HepG2 (cell line): Measurements from ENCODE around the gene EPHA1. TPM values are rescaled to one million over a fixed set of nuclear protein-coding genes. Genes with fewer than 3 reads are reported as not detected.
A peak's percentile ranks its signal among the peaks of the same experiment; 100 is the strongest.

Experiments used
- CENPT ChIP-seq: sonication (generic); formaldehyde crosslinking; IDR thresholded peaks from 2 replicates; pipeline ENCODE4 v1.8.0; 2022; ENCODE audit warnings: low read depth, mild to moderate bottlenecking, moderate library complexity, missing genetic modification reagents
- CTCF ChIP-seq: sonication (generic); formaldehyde crosslinking; IDR thresholded peaks from 2 replicates; pipeline ENCODE4 v1.5.0; 2020; ENCODE audit warnings: mild to moderate bottlenecking, missing genetic modification reagents, moderate library complexity
- EEA1 ChIP-seq: sonication (generic); formaldehyde crosslinking; IDR thresholded peaks from 2 replicates; pipeline ENCODE4 v1.5.1; 2020; ENCODE audit warnings: mild to moderate bottlenecking, missing genetic modification reagents, borderline replicate concordance
- FOXC1 ChIP-seq: sonication (generic); formaldehyde crosslinking; IDR thresholded peaks from 2 replicates; pipeline ENCODE4 v1.8.0; 2022; ENCODE audit warnings: mild to moderate bottlenecking, missing genetic modification reagents, borderline replicate concordance
- HMGXB4 ChIP-seq, 2 experiments: sonication (generic) in 1 of 2; formaldehyde crosslinking in 1 of 2; IDR thresholded peaks; 2 replicates each; pipeline versions ENCODE4 v1.4.0 to v1.6.1; 2018 to 2020; ENCODE audit warnings: missing genetic modification reagents in 2 of 2, borderline replicate concordance in 1 of 2, low read depth in 1 of 2, mild to moderate bottlenecking in 1 of 2, missing biosample characterization in 1 of 2
- HNRNPL ChIP-seq: fragments of 200-400 bp; formaldehyde crosslinking; IDR thresholded peaks from 2 replicates; pipeline ENCODE4 v1.6.1; 2017; ENCODE audit warnings: mild to moderate bottlenecking, low read depth, low read length
- HNRNPLL ChIP-seq: fragments of 200-400 bp; formaldehyde crosslinking; IDR thresholded peaks from 2 replicates; pipeline ENCODE4 v1.6.1; 2017; ENCODE audit warnings: mild to moderate bottlenecking, low read depth, low read length; ENCODE audit not compliant: poor library complexity, severe bottlenecking
- HOXA3 ChIP-seq: sonication (generic); formaldehyde crosslinking; IDR thresholded peaks from 2 replicates; pipeline ENCODE4 v1.5.0; 2020; ENCODE audit warnings: missing genetic modification reagents
- JUN ChIP-seq: sonication (generic); formaldehyde crosslinking; IDR thresholded peaks from 2 replicates; pipeline ENCODE4 v1.4.0; 2020; ENCODE audit warnings: mild to moderate bottlenecking, missing genetic modification reagents
- LCORL ChIP-seq, 2 experiments: fragments of 450-650 bp in 1 of 2; sonication (generic) in 1 of 2; formaldehyde crosslinking in 1 of 2; IDR thresholded peaks; 2 replicates each; pipeline versions ENCODE4 v1.5.0 to v1.6.1; 2017 to 2020; ENCODE audit warnings: antibody characterized with exemption in 1 of 2, missing genetic modification reagents in 1 of 2
- MATR3 ChIP-seq: sonication (generic); formaldehyde crosslinking; IDR thresholded peaks from 2 replicates; pipeline ENCODE4 v1.4.0; 2020; ENCODE audit warnings: missing genetic modification reagents
- MYPOP ChIP-seq: sonication (generic); formaldehyde crosslinking; IDR thresholded peaks from 2 replicates; pipeline ENCODE4 v1.8.1; 2023; ENCODE audit warnings: mild to moderate bottlenecking, moderate library complexity, missing genetic modification reagents
- SP5 ChIP-seq: IDR thresholded peaks from 2 replicates; pipeline ENCODE4 v1.6.1; 2016; ENCODE audit warnings: low read depth, borderline replicate concordance
- TMF1 ChIP-seq: sonication (generic); formaldehyde crosslinking; IDR thresholded peaks from 2 replicates; pipeline ENCODE4 v1.8.1; 2022; ENCODE audit warnings: low read depth, missing genetic modification reagents
- YY1 ChIP-seq: IDR thresholded peaks from 2 replicates; pipeline ENCODE4 v1.6.1; 2011; ENCODE audit warnings: low read length, low read depth, moderate library complexity, mild to moderate bottlenecking; ENCODE audit not compliant: insufficient read depth, insufficient replicate concordance
- ZNF101 ChIP-seq: sonication (generic); formaldehyde crosslinking; IDR thresholded peaks from 2 replicates; pipeline ENCODE4 v1.4.0; 2020; ENCODE audit warnings: mild to moderate bottlenecking, low read depth, missing genetic modification reagents, borderline replicate concordance
- ZNF784 ChIP-seq: sonication (generic); formaldehyde crosslinking; IDR thresholded peaks from 2 replicates; pipeline ENCODE4 v1.5.1; 2020; ENCODE audit warnings: missing genetic modification reagents, mild to moderate bottlenecking, borderline replicate concordance
- ZNF883 ChIP-seq: sonication (generic); formaldehyde crosslinking; IDR thresholded peaks from 2 replicates; pipeline ENCODE4 v1.5.1; 2020; ENCODE audit warnings: mild to moderate bottlenecking, missing genetic modification reagents; ENCODE audit errors: not compliant biosample characterization
- ZNF891 ChIP-seq: sonication (generic); formaldehyde crosslinking; IDR thresholded peaks from 2 replicates; pipeline ENCODE4 v1.5.0; 2020; ENCODE audit warnings: mild to moderate bottlenecking, missing genetic modification reagents
- polyA plus RNA-seq, 8 experiments: library from polyadenylated mRNA; depleted of rRNA in 3 of 8; stranded (reverse) in 7 of 8; unstranded in 1 of 8; fragments of >200 nt; fragmentation: Illumina TruSeq in 4 of 8; extraction: Trizol in 4 of 8; gene quantifications; 2 replicates each; pipeline versions ENCODE4 v1.2.1 to v1.2.3, GENCODE V29; 2011 to 2016; ENCODE audit warnings: low read depth in 4 of 8, missing spikeins in 1 of 8, mixed read lengths in 1 of 8; ENCODE audit not compliant: insufficient read depth in 1 of 8
- total RNA-seq, 5 experiments: library from RNA; depleted of rRNA; stranded (reverse); fragments of >200 nt; fragmentation: Illumina TruSeq; extraction: Trizol; gene quantifications; 2 replicates each; pipeline ENCODE4 v1.2.3, GENCODE V29; 2016; ENCODE audit warnings: low read depth in 1 of 5

The EPHA1 gene
- total and polyA plus RNA-seq, 2 of the 13 experiments (the other 11 are each of a cell fraction or from before 2014, with no cell fraction given) = 4.6 to 17.1 TPM

GRCh38 chr7:143380260-143380645 is 28.4 kb downstream of the EPHA1 start (continued):
- TF ChIP-seq JUN (no peak), TMF1 (CRISPR knock-in tag) (no peak), LCORL (IDR thresholded peaks at IDR 0.05) (no peak), LCORL (CRISPR knock-in tag; IDR thresholded peaks at IDR 0.05) (0 out of 2 replicates have a peak, but pooled peaks have one; percentile 12), SP5 (CRISPR knock-in tag) (no peak), HOXA3 (no peak), ZNF891 (peak; percentile 62; the same call in 1 of the 2 replicates), ZNF784 (CRISPR knock-in tag) (peak; percentile 77; the same call in 1 of the 2 replicates), YY1 (peak; percentile 37), ZNF101 (CRISPR knock-in tag) (no peak), HNRNPLL (peak; percentile 43), MYPOP (CRISPR knock-in tag) (0 out of 2 replicates have a peak, but pooled peaks have one; percentile 59), ZNF883 (CRISPR knock-in tag) (peak; percentile 48), MATR3 (CRISPR knock-in tag) (no peak), HNRNPL (0 out of 2 replicates have a peak, but pooled peaks have one; percentile 29), EEA1 (CRISPR knock-in tag) (no peak), FOXC1 (0 out of 2 replicates have a peak, but pooled peaks have one; percentile 13), HMGXB4 (CRISPR knock-in tag; IDR thresholded peaks at IDR 0.05; ENCODE audit: borderline replicate concordance in 1 of 2, low read depth in 1 of 2) (peak in 1 of 2 experiments; percentile 72; a peak in 3 of 4 replicates), CENPT (CRISPR knock-in tag) (no peak), CTCF (CRISPR knock-in tag) (peak; percentile 80)
